ENCODE data around the gene ZPBP. TPM values are rescaled to one million over a fixed set of nuclear protein-coding genes. Genes with fewer than 3 reads are reported as not detected.

The ZPBP gene
- total and polyA plus RNA-seq, 2 of the 4 experiments (the other 2 are of a cell fraction), result not detected

Other genes with a start within 250 kb of the ZPBP start
- not detected in 2 replicates for gene IKZF1, start 211.5 kb upstream of the ZPBP start, total RNA-seq (2012; rRNA removed)
- not detected in 2 replicates for gene IKZF1, start 211.5 kb upstream of the ZPBP start, polyA plus RNA-seq (2012; rRNA removed)

Measured in IMR-90 (cell line).